ENCODE results near the gene TMUB2.
"Not testable (repeated sequence)": the region's sequence is repeated elsewhere in the genome, so short reads cannot be mapped to it uniquely, and the experiment has no call there.

Gene TMUB2

GRCh38 chr17:44237886-44238285 lies 51.1 kb downstream of the TMUB2 start:
- not testable (repeated sequence) for H3K4me1 ChIP-seq (ENCODE audit: control insufficient read depth, insufficient read depth, low read length, unreplicated experiment); H3K27me3 ChIP-seq (ENCODE audit: insufficient read depth, low read length); H3K27ac ChIP-seq (ENCODE audit: low read depth, low read length); H3K36me3 ChIP-seq (ENCODE audit: insufficient read depth, low read length); H3K79me2 ChIP-seq (ENCODE audit: control insufficient read depth, insufficient read depth, low read length, unreplicated experiment); H2AFZ ChIP-seq (ENCODE audit: low read length, unreplicated experiment); H3K4me3 ChIP-seq (ENCODE audit: low read depth, low read length)

GRCh38 chr17:44241106-44241624 lies 54.4 kb downstream of the TMUB2 start:
- Histone ChIP-seq H3K4me3 (ENCODE audit: low read depth, low read length) (no peak overlapping the region), H2AFZ (ENCODE audit: low read length, unreplicated experiment) (no peak overlapping the region), H3K27ac (ENCODE audit: low read depth, low read length) (no peak overlapping the region), H3K36me3 (ENCODE audit: insufficient read depth, low read length) (no peaks in the 10 kb centered on the region), H3K4me1 (ENCODE audit: control insufficient read depth, insufficient read depth, low read length, unreplicated experiment) (no peaks in the 10 kb centered on the region), H3K27me3 (ENCODE audit: insufficient read depth, low read length) (no peaks in the 10 kb centered on the region), H3K79me2 (ENCODE audit: control insufficient read depth, insufficient read depth, low read length, unreplicated experiment) (no peaks in the 10 kb centered on the region)
